Vagina (tissue), 2 donors: ENCODE results near the gene NOL6. TPM values are rescaled to one million over a fixed set of nuclear protein-coding genes. Genes with fewer than 3 reads are reported as not detected.

Source experiments
- DNase-seq, 2 donors: peaks; one replicate each; pipeline ENCODE4 v3.0.0-alpha.2; 2017; ENCODE audit errors: extremely low spot score in 2 of 2
- H3K27ac ChIP-seq: fragments of 200-600 bp; sonication (generic); one replicate; pipeline ENCODE4 v1.5.1; 2019
- H3K27me3 ChIP-seq: fragments of 200-600 bp; sonication (generic); one replicate; pipeline ENCODE4 v1.5.1; 2019
- H3K36me3 ChIP-seq, 2 donors: fragments of 200-600 bp; sonication (generic); one replicate each; pipeline ENCODE4 v1.5.1; 2017 to 2019
- H3K4me1 ChIP-seq: fragments of 200-600 bp; sonication (generic); one replicate; pipeline ENCODE4 v1.5.1; 2019
- H3K4me3 ChIP-seq, 2 donors: fragments of 200-600 bp; sonication (generic); 1 replicate in 1 of 2; 2 replicates in 1 of 2; pipeline ENCODE4 v1.5.1; 2016 to 2019
- H3K9me3 ChIP-seq: fragments of 200-600 bp; sonication (generic); one replicate; pipeline ENCODE4 v1.5.1; 2019
- POLR2A ChIP-seq, 2 donors: fragments of 450-650 bp; IDR thresholded peaks; one replicate each; pipeline ENCODE4 v1.6.1; 2017; ENCODE audit warnings: antibody characterized with exemption in 2 of 2, mild to moderate bottlenecking in 2 of 2, moderate library complexity in 2 of 2
- POLR2AphosphoS5 ChIP-seq, 2 donors: sonication (generic); formaldehyde crosslinking; IDR thresholded peaks; one replicate each; pipeline ENCODE4 v1.9.0; 2017; ENCODE audit warnings: antibody characterized with exemption in 2 of 2, mild to moderate bottlenecking in 2 of 2, low read depth in 1 of 2; ENCODE audit not compliant: insufficient read depth in 1 of 2
- intact Hi-C: fragments of 100-400 bp; cut with DNase I; formaldehyde crosslinking; loops from one replicate; pipeline ENCODE4 v1.15.1; 2023
- total RNA-seq: library from RNA; depleted of rRNA; stranded (reverse); fragments of >200 nt; gene quantifications from one replicate; pipeline ENCODE4 v1.2.3, GENCODE V29; 2016
- TF ChIP-seq, protein P1 (sequence below), 3 experiments: fragments of 450-650 bp in 2 of 3; fragments of 200-600 bp in 1 of 3; sonication (generic) in 1 of 3; IDR thresholded peaks; one replicate each; pipeline ENCODE4 v1.5.1; 2017 to 2019; ENCODE audit warnings: antibody characterized with exemption in 3 of 3, mild to moderate bottlenecking in 2 of 3, moderate library complexity in 2 of 3

Gene NOL6
- total RNA-seq, 1 donor from 2014 or later, result 25.3 TPM

DNA sequence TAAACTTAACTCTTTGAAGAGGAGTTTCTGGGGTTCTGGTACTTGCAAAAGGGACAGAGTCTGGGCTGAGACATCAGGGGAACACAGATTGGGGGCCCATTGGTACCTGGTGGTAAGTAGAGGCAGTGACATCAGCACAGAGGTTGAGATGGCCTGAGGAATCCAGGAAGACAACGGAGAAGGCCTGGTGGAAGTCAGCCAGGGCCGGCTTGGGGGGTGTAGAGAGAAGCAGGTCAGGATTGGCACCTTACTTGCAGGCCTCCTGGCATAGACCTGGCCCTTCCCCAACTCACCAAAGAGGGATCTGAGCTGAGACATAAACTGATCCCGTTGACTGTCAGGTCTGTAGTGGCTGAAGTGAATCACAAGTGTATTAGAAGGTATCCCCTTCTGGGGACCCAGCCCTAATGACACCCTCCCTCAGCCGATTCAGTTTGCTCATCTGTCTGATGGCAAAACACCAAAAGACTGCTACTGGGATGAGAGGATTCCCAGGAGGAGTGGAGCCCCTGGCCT is 5.5 kb downstream of the NOL6 start:
- no peak for TF ChIP-seq POLR2A (IDR thresholded peaks at IDR 0.05)
- TF ChIP-seq, protein P1, sequence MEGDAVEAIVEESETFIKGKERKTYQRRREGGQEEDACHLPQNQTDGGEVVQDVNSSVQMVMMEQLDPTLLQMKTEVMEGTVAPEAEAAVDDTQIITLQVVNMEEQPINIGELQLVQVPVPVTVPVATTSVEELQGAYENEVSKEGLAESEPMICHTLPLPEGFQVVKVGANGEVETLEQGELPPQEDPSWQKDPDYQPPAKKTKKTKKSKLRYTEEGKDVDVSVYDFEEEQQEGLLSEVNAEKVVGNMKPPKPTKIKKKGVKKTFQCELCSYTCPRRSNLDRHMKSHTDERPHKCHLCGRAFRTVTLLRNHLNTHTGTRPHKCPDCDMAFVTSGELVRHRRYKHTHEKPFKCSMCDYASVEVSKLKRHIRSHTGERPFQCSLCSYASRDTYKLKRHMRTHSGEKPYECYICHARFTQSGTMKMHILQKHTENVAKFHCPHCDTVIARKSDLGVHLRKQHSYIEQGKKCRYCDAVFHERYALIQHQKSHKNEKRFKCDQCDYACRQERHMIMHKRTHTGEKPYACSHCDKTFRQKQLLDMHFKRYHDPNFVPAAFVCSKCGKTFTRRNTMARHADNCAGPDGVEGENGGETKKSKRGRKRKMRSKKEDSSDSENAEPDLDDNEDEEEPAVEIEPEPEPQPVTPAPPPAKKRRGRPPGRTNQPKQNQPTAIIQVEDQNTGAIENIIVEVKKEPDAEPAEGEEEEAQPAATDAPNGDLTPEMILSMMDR (IDR thresholded peaks at IDR 0.05), result no peak
- TF ChIP-seq POLR2AphosphoS5 (IDR thresholded peaks at IDR 0.05; ENCODE audit: insufficient read depth in 1 of 2, low read depth in 1 of 2), result no peak
- Histone ChIP-seq H3K4me1 (peaks cover 16% of the 10 kb centered on the region), H3K27ac (no peak overlapping the region), H3K27me3 (no peaks in the 10 kb centered on the region), H3K4me3 (no peak overlapping the region), H3K9me3 (no peaks in the 10 kb centered on the region), H3K36me3 (peaks cover 0 to 80% of the 10 kb centered on the region in 2 donors)
- no peak for DNase-seq
- intact Hi-C loops, result loop anchor here (5.0 kb wide), 1 partner anchor 91 kb away; no protein-coding TSS in a partner anchor

DNA sequence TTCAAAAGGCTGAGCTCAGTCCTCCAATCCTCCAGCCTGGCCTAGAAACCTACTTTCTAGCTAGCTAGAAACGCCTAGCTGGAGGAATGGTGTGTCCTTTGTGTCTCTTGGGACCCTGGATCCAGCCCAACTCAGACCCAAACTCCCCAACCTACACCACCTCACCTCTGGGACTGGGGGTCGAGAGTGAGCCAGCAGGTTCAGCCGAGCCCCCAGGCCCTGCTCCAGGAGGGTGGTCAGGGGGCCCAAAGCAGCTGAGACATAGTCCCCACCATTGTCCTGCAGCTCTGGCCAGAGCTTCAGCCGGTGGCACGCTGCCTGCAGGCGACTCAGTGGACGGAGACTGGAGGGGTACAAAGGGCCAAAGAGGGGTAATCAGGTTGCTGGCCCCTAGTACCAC is 6.2 kb downstream of the NOL6 start:
- intact Hi-C loops, result loop anchor here (5.0 kb wide), 1 partner anchor 90 kb away; no protein-coding TSS in a partner anchor
- no peak overlapping the region for H3K4me3 ChIP-seq
- no peak for DNase-seq
- no peaks in the 10 kb centered on the region for H3K9me3 ChIP-seq
- TF ChIP-seq POLR2A (IDR thresholded peaks at IDR 0.05), result no peak
- no peak for TF ChIP-seq POLR2AphosphoS5 (IDR thresholded peaks at IDR 0.05; ENCODE audit: insufficient read depth in 1 of 2, low read depth in 1 of 2)
- TF ChIP-seq, protein P1 (IDR thresholded peaks at IDR 0.05), result no peak
- H3K27ac ChIP-seq, result no peak overlapping the region
- H3K27me3 ChIP-seq, result no peaks in the 10 kb centered on the region
- H3K4me1 ChIP-seq, result peaks cover 9% of the 10 kb centered on the region
- H3K36me3 ChIP-seq, result peaks cover 0 to 87% of the 10 kb centered on the region in 2 donors

DNA sequence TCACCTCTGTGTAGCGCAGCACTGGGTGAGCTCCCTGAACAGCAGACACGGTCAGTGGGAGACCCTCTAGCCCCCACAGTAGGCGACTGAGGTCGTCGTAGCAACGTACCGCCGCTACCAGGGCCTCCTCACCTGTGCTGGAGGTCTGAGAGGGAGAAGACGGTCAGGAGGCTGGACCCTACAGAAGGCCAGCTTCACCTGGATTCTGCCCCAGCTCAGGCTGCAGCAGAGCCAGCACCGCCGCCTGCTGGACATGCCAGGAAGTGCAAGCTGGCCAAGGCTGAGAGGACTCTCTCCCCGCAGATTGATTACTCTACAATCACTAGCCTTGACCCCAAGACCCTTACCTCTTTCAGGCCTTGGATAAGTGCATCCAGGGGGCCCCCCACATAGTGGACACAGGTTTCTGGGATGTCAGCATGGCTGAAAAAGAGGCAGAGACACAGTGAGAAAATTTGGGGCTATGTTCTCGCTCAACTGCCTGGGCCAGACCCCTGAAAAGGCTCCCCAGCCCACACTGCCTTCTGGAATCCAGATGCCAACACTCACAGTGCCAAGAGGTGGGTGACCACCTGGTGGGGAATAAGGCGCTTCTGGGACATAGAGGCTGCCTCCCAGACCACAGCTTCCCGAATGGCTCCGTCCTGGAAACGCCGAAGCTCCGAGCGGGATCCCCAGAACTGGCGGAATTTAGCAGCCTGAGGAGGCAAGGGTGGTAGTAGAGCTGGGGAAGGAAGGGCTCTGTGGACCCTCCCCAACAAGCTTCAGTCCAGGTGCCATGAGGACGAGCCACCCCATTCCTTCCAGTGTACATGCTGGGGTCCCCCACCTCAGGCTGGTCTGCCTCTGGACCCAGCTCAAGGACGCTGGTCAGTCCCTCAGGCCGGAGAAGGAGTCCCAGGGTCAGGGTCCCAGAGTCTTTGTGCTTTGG is 6.9 kb downstream of the NOL6 start:
- peak in 1 of 2 donors; percentile 82 for DNase-seq
- H3K27me3 ChIP-seq, result no peaks in the 10 kb centered on the region
- TF ChIP-seq POLR2A (IDR thresholded peaks at IDR 0.05), result no peak
- TF ChIP-seq, protein P1 (IDR thresholded peaks at IDR 0.05), result peak; percentile 74 to 84 (median 81)
- H3K4me1 ChIP-seq, result peaks cover 2% of the 10 kb centered on the region
- intact Hi-C loops, result loop anchor here (5.0 kb wide), 1 partner anchor 90 kb away; no protein-coding TSS in a partner anchor
- no peaks in the 10 kb centered on the region for H3K9me3 ChIP-seq
- H3K36me3 ChIP-seq, result peaks cover 0 to 89% of the 10 kb centered on the region in 2 donors
- no peak overlapping the region for H3K4me3 ChIP-seq
- no peak overlapping the region for H3K27ac ChIP-seq

DNA sequence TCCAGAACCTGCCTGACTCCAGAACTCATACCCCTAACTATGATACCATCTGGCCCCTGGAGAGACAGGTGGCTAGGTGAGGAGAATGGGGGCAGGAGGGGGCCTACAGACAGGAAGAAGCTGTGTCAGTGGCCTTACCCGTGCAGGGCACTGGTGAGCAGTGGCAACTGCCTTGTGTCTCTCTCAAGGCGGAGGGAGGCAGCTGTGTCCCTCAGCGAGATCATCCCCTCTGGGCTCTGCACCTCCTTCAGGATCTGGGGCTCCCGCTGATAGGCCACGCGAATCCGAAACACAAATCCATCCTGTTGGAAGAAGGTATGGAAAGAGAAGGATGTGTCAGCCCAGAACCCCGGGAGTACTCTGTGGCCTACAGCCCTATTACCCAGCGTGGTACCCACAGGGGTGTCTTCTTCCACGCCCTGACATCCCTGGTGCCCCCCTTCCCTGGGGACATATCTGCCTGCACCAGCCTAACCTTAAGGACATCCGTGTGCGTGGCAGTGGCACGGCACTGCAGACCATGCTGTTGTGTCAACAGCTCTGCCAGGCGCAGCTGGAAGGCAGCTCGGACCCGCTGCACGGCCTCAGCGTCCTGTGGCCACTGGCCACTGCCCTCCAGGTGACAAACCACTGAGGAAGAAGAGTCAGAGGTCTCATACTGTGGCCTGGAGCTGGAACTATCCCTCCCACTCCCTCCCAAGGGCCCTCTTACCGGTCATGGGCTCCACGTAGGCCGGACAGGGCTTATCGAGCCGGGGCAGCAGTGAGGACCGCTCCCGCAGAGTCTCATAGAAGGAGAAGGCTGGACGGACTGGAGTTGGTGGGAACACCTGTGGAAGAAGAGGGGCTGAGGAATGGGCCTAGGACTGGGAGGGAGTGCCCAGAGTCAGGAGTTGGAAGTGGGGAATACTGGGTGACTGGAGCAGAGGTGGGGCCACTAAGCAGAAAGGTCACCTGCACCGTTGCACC is 7.8 kb downstream of the NOL6 start:
- intact Hi-C loops, result loop anchor here (5.0 kb wide), 1 partner anchor 89 kb away; no protein-coding TSS in a partner anchor
- DNase-seq, result peak in 1 of 2 donors; percentile 82
- Histone ChIP-seq H3K27me3 (no peaks in the 10 kb centered on the region), H3K36me3 (peaks cover 0 to 83% of the 10 kb centered on the region in 2 donors), H3K27ac (no peak overlapping the region), H3K4me3 (no peak overlapping the region), H3K9me3 (no peaks in the 10 kb centered on the region), H3K4me1 (no peaks in the 10 kb centered on the region)
- TF ChIP-seq, protein P1 (IDR thresholded peaks at IDR 0.05), result no peak
- no peak for TF ChIP-seq POLR2AphosphoS5 (IDR thresholded peaks at IDR 0.05; ENCODE audit: insufficient read depth in 1 of 2, low read depth in 1 of 2)
- TF ChIP-seq POLR2A (IDR thresholded peaks at IDR 0.05), result no peak
